ENCODE results near the gene TMEM81.
A peak's percentile ranks its signal among the peaks of the same experiment; 100 is the strongest.

TMEM81 gene

GRCh38 chr1:205076245-205076761 lies 8.0 kb downstream of the TMEM81 start:
- no peak for DNase-seq

- no peak for DNase-seq
These were observed 8.6 kb downstream of the TMEM81 start for GRCh38 chr1:205075642-205076155.

GRCh38 chr1:205074513-205074912 lies 9.7 kb downstream of the TMEM81 start:
- no peak for DNase-seq

GRCh38 chr1:205074084-205074483 lies 10.2 kb downstream of the TMEM81 start:
- DNase-seq, result no peak

- no peak for DNase-seq
These were observed 10.7 kb downstream of the TMEM81 start for GRCh38 chr1:205073511-205073910.

GRCh38 chr1:205072881-205073280 lies 11.4 kb downstream of the TMEM81 start:
- no peak for DNase-seq

GRCh38 chr1:205072286-205072685 lies 12.0 kb downstream of the TMEM81 start:
- no peak for DNase-seq

- no peak for DNase-seq
These were observed 12.5 kb downstream of the TMEM81 start for GRCh38 chr1:205071801-205072200.

GRCh38 chr1:205071028-205071409 lies 13.2 kb downstream of the TMEM81 start:
- no peak for DNase-seq

- no peak for DNase-seq
These were observed 14.7 kb downstream of the TMEM81 start for GRCh38 chr1:205069371-205070125.

GRCh38 chr1:205068457-205069040 lies 15.7 kb downstream of the TMEM81 start:
- peak; percentile 71 for DNase-seq

GRCh38 chr1:205068001-205068400 lies 16.3 kb downstream of the TMEM81 start:
- DNase-seq, result no peak

GRCh38 chr1:205067031-205067430 lies 17.2 kb downstream of the TMEM81 start:
- no peak for DNase-seq

GRCh38 chr1:205066141-205066818 lies 18.0 kb downstream of the TMEM81 start:
- DNase-seq, result no peak

GRCh38 chr1:205065666-205066065 lies 18.6 kb downstream of the TMEM81 start:
- DNase-seq, result no peak

- no peak for DNase-seq
These were observed 19.4 kb downstream of the TMEM81 start for GRCh38 chr1:205064741-205065316.

GRCh38 chr1:205064301-205064700 lies 20.0 kb downstream of the TMEM81 start:
- no peak for DNase-seq

GRCh38 chr1:205062895-205063294 lies 21.4 kb downstream of the TMEM81 start:
- DNase-seq, result no peak

GRCh38 chr1:205062319-205062718 lies 21.9 kb downstream of the TMEM81 start:
- no peak for DNase-seq

GRCh38 chr1:205061665-205062069 lies 22.6 kb downstream of the TMEM81 start:
- peak; percentile 69 for DNase-seq

- no peak for DNase-seq
These were observed 23.0 kb downstream of the TMEM81 start for GRCh38 chr1:205061227-205061626.

GRCh38 chr1:205060746-205061145 lies 23.5 kb downstream of the TMEM81 start:
- DNase-seq, result no peak

- no peak for DNase-seq
These were observed 24.6 kb downstream of the TMEM81 start for GRCh38 chr1:205059660-205060059.
